HG02943 (cell line): Measurements from ENCODE around the gene ACSL5.
"Not testable (repeated sequence)": the region's sequence is repeated elsewhere in the genome, so short reads cannot be mapped to it uniquely, and the experiment has no call there.

Source experiments
- ATAC-seq: cut with Tn5 transposase; IDR thresholded peaks from one replicate; pipeline ENCODE4 v1.9.1; 2021; ENCODE audit warnings: mild to moderate bottlenecking, low read depth, moderate library complexity; ENCODE audit not compliant: unreplicated experiment

The ACSL5 gene

DNA sequence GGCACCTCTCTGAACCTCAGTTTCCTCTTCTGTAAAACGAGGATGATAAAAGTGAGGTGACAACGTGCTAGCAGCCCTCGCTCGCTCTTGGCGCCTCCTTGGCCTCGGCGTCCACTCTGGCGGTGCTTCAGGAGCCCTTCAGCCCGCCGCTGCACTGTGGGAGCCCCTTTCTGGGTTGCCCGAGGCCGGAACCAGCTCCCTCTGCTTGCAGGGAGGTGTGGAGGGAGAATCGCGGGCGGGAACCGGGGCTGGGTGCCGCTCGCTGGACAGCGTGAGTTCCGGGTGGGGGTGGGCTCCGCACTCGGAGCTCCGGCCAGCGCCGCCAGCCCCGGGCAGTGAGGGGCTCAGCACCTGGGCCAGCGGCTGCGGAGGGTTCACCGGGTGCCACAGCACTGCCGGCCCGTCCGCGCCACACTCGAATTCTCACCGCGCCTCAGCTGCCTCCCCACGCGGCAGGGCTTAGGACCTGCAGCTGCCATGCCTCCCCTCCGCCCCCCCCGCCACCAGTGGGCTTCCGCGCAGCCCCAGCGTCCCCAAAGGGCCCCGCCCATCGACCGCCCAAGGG lies 24.3 kb upstream of the ACSL5 start:
- ATAC-seq = no peak

DNA sequence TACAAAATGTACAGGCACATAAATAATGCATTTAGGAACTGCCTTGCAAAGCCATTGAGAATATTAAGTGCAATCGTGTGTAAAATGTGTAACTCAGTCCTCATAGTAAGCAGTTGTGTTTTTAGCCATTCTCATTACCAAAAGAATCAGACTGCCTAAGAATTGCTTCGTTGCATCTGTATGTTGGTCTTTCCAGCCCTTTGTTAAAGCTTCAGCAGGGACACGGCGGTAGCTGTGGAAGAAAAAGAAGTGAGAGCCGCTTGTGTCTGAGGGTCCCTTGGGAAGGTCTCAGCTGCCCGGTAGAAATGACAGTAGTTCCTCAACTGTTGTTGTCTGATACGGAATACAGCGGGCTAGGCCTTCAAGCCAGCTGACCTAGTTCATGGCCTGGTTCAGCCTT lies 22.8 kb upstream of the ACSL5 start:
- no peak for ATAC-seq

DNA sequence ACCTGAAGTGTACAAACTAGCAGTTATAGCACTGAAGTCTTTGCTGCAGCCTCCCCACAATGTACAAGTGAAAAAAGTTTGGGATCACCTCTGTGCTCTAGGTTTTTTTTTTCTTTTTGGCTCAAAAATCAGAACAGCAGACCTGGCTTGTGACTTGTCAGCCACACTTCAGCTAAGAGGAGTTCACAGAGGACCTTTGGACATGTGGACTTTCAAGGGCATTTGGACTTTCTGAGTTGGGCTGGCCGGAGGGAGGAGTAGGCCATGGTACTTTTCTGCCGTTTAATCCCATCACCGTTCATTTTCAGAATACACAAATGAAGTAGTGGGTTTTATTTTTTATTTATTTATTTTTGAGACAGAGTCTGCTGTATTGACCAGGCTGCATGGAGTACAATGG lies 21.9 kb upstream of the ACSL5 start:
- no peak for ATAC-seq

DNA sequence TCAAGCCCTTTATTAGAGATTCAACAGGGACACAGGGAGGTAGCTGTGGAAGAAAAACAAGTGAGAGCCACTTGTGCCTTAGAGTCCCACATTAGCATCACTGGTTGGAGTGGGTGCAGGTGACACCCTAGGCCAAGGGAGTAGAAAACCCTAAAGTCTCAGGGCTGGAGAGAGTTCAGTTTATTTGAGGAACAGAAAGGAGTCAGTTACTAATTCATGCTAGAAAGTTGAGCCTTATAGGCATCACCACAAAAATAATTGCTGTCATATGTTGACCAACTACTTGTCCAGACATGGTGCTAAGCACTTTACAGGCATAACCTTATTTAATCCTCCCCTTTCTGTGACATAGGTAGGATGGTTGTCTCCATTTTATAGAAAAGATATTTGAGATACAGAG lies 20.9 kb upstream of the ACSL5 start:
- ATAC-seq = no peak

DNA sequence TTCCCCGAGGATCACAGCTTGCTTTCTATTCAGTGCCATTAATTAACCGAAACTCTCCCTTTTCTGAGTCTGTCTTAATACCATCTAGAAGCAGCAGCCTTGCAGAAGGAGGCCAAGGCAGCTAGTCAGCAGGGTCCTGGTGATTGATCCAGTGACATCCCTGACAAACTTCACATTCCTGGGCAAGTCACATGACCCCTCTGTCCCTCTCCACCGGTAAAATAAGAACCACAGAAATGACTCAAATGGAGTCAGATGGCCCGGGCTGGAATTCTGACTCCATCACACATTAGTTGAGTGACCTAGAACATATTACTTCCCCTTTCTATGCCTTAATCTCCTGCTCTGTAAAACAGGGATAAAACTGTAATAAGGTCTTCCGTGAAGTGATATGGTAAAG lies 17.2 kb upstream of the ACSL5 start:
- no peak for ATAC-seq

DNA sequence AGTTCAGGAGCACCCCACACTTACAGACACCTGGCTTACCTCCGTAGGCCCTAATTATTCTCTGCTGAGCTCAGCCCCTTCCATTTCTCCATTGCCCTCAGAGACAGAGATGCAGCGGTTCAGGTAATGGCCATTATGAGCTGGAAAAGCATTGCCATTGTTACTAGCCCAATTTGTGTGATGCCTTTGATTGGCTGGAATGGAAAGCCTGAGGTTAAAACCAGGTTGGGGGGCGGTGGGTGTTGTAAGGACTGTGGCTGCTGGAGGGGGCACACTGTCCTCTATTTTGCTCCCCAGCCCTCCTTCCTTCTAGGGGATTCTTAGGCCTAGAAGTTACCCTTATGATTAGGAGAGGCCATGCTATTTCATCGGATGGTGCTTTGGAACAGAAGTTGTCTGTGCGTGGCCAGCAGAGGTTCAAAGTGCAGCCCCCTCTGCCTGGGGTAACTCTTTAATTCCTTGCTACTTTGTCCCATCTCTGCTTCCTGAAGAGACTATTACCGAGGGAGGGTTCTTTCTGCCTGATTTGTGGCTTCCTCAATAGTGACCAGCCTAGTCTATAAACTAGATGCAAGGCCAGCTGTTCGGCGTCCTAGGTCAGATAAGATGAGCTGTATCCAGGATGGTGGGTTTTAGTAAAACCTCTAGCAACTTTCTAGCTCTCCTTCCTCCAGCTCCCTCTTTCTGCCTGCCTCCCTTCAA lies 14.2 kb upstream of the ACSL5 start:
- no peak for ATAC-seq

DNA sequence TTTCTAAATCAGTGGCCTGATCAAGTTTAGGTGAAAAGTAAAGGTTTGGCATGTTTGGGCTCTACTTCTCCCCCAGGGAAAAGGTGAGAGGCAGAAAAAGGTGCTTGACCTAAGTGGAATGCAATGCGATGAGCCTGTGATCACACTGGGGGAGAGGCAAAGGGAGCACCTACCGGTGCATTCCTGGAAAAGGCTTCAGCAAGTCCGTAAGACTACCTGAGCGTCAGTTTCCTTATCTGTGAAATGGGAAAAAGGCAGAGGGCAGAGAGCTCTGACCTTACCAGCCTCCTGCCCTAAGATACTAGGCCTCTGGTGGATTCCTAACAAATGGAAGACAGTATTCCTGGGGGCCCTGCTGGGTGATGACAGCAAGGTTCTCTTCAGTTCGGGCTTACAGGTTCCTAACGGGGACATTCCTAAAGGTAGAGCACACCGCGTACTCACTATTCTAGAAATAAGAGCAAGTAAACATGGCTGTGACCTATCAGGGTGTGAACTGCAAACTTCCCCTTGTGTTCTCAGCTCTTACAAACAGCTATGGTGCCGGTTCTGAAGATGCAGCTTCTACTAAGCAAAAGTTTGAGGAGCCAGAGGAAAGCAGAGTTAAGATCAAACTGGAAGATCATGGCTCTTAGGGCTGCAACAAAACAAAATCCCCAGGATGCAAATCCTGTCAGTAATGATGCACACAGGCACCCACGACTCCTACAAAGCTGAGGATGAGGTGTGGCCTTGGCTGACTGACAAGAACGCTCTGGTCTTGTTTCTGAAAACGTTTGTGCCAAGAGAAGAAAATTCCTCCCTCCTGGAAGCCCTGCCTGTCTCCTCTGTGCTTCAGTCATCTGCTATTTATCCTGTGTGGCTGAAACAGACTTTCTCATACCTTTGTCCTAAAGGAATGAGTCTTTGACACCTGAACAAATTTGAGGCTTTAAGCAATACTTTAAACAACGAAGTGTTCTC lies 13.3 kb upstream of the ACSL5 start:
- ATAC-seq = no peak

DNA sequence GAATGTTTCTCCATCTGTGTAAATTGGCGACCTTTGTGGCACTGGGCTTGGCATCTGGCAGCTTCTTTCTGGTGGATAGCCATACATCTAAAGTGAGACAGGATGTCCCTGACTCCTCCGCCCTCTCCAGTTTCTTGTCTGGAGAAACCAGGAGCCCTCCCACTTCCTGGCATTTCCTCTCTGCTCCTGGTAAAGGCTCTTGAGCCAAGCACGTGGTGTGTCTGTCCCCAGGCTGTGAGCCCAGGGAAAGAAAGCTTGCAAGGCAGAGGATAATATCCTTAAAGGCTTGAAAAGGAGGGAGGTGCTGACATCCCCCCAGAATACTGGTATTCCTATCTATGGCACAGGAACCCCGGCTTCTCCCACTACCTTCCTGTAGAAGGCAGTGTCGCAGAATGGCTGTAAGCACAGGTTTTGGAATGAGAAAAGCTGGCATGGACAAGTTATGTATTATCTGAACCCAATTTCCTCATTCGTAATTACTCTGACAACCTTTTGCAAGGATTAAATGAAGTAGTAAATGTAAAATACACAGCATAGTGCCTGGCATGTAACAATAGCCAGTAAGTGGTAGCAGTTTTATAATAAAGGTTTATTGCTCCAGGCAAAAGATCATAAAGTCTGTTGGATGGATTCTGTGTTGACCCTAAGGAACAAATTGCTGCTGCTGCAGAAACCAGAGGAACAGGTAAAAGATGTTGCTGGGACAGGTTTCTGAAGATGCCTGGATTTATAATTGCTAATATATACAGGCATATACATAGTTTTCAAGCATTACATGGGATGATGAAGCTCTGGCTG lies 11.8 kb upstream of the ACSL5 start:
- no peak for ATAC-seq

DNA sequence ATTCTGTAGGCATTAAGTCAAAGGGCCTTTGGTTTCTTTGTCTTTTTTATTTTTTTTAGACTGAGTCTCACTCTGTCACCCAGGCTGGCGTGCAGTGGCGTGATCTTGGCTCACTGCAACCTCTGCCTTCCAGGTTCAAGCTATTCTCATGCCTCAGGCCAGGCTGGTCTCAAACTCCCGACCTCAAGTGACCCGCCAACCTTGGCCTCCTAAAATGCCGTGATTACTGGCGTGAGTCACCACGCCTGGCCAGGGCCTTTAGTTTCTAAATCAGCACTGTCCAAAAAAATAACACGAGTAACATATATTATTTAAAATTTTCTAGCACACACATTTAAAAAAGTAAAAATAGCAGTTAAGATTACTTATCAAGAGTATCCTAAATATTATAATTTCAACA lies 11.1 kb upstream of the ACSL5 start:
- ATAC-seq = no peak

DNA sequence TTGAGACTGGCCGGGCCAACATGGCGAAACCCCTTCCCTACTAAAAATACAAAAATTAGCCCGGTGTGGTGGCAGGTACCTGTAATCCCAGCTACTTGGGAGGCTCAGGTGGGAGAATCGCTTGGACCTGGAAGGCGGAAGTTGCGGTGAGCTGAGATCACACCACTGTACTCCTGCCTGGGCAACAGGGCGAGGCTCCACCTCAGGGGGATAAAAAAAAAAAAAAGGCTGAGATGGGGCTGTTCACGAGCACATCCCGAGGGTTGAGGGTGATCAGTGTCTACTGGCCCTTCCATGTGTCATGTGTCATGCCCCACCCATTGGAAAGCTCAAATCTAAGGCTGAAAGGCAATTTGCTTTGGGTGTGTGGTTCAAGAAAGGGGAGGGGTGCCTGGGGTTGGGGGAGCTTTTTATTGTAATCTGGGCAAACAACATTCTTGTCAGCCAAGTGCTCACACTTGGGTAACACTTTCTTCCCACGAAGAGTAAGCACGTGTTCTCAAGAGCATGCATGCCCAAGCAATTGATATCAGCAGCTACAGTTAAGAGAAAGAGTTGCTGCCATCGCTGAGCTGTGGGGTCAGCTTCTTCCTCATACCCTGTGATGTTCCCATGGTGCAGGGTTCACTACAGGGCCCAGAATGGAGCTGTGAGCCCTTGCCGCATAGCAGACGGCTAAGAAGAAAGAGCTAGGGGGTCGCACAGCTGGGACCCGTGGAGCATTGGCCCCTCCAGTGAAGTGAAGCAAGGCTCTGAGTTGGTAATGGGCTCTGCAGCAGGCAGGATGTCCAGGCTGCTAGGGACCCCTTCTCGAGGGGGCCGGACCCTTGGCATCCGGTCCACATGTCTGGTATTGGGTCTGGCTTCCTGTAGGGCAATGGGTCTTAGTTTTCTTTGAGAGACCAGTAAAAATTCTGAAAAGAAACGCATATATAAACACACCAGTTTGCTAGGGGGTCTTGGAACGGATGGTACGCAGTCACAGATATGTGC lies 9.9 kb upstream of the ACSL5 start:
- ATAC-seq = no peak

DNA sequence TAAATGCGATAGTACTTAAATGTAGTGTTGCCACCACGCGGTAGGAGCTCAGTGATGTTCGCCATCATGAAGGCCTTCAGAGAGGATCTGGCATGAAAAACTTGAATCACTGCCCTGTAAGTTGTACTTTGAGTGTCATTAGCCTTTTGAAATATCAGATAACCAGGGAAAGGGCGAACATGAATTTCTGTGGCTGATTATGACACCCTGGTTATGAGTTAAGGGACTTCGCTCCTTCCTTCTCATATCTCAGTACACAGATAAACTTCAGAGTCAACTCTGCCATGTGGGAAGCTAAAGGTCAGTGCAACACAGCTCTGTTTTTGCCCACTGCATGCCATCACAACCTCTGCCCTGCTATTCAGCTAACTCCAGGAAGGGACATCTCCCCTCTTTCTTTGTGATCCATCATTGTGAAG lies 8.9 kb upstream of the ACSL5 start:
- ATAC-seq = no peak

DNA sequence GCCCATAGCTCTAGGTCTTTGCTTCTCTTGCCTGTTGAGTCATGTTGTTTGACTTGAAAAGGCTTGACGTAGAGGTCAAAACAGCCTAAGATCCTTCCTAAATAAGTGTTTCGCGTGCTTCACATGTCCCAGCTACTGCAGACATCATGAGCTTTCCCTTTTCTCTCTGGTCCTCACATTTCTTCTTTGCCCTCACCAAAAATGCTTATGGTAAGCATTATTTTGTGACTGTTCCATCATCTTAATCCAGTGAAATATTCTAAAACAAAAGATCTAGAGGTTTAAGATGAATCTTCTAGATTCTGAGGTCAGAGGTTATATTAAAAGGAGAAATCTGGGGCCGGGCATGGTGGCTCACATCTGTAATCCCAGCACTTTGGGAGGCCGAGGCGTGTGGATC lies 8.5 kb upstream of the ACSL5 start:
- no peak for ATAC-seq

DNA sequence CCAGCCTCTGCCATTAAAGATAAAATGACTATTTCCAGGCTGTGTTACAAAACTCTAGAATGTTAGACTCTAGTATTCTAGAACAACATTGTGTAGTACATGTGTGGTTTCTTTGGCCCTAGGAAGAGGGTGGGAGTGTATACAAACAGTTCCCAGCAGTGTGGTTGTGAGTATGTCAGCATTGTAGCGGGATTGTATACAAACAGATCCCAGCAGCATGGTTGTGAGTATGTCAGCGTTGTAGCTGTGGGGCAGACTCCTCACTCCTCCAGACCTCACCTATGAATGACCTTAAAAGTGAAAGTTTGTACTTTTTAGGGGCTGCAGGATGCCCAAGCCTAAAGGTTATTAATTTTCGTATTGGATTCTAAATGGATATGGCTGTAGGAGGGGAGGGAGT lies 6.9 kb upstream of the ACSL5 start:
- no peak for ATAC-seq

DNA sequence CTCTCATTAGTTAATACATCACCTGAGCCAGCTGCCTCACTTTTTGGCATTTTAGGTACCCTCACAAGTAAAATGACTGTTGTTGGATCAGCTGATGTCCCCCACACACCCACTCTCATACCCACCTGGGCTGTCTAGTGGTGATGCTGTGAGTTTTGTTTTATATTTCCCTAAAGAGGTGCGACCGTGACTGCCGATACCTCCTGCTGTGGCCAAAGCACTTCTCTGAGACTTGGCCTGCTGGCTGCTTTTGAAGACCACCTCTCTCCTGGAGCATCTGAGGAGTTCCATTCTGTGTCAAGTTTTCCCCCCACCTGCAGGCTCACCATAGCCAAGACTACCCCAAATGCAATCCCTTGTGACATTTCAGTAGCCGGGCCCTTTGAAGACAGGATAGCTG lies 6.4 kb upstream of the ACSL5 start:
- no peak for ATAC-seq

DNA sequence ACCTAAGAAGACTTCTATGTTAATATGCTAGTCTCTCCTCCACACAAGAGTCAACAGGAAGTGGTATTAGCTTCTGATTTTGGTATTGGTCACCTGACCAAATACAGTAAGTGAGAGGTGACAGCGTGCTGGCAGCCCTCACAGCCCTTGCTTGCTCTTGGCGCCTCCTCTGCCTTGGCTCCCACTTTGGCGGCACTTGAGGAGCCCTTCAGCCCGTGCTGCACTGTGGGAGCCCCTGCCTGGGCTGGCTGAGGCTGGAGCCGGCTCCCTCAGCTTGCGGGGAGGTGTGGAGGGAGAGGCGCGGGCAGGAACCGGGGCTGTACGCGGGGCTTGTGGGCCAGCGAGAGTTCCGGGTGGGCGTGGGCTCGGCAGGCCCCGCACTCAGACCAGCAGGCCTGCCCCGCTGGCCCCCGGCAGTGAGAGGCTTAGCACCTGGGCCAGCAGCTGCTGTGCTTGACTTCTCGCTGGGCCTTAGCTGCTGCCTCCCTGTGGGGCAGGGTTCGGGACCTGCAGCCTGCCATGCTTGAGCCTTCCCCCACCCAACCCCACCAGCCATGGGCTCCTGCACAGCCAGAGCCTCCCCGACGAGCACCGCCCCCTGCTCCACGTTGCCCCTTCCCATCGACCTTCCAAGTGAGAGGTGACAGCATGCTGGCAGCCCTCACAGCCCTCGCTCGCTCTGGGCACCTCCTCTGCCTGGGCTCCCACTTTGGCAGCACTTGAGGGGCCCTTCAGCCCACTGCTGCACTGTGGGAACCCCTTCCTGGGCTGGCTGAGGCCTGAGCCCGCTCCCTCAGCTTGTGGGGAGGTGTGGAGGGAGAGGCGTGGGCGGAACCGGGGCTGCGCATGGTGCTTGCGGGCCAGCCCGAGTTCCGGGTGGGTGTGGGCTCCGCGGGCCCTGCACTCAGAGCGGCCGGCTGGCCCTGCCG lies 4.2 kb upstream of the ACSL5 start:
- peak; percentile 89 for ATAC-seq

DNA sequence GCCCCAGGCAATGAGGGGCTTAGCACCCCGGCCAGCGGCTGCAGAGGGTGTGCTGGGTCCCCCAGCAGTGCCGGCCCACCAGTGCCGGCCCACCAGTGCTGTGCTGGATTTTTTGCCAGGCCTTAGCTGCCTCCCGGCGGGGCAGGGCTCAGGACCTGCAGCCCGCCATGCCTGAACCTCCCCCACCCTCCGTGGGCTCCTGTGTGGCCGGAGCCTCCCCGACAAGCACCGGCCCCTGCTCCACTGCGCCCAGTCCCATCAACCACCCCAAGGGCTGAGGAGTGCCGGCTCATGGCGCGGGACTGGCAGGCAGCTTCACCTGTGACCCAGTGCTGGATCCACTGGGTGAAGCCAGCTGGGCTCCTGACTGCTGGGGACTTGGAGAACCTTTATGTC lies 3.5 kb upstream of the ACSL5 start:
- ATAC-seq = no peak

DNA sequence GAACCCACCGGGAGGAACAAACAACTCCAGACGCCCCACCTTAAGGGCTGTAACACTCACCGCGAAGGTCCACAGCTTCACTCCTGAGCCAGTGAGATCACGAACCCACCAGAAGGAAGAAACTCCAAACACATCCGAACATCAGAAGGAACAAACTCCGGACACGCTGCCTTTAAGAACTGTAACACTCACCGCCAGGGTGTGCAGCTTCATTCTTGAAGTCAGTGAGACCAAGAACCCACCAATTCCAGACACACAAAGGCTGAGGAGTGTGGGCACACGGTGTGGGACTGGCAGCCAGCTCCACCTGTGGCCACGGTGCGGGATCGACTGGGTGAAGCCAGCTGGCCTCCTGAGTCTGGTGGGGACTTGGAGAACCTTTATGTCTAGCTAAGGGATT lies 2.6 kb upstream of the ACSL5 start:
- not testable (repeated sequence) for ATAC-seq

DNA sequence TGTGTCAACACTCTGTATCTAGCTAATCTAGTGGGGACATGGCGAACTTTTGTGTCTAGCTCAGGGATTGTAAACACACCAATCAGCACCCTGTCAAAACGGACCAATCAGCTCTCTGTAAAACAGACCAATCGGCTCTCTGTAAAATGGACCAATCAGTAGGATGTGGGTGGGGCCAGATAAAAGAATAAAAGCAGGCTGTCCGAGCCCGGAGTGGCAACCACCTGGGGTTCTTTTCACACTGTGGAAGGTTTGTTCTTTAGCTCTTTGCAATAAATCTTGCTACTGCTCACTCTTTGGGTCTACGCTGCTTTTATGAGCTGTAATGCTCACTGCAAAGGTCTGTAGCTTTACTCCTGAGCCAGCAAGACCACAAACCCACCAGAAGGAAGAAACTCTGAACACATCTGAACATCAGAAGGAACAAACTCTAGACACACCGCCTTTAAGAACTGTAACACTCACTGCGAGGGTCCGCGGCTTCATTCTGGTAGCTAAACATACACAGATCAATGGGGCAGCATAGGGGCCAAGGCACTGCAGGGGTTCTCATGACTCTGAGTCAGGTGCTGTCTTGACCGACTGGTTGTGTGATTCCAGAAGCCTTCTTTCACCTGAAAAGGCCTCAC lies 1.6 kb upstream of the ACSL5 start:
- ATAC-seq = not testable (repeated sequence)
